ENCODE results near the gene KRTAP10-10. TPM values are rescaled to one million over a fixed set of nuclear protein-coding genes. Genes with fewer than 3 reads are reported as not detected.
"Not testable (repeated sequence)": the region's sequence is repeated elsewhere in the genome, so short reads cannot be mapped to it uniquely, and the experiment has no call there.

KRTAP10-10 gene
- total RNA-seq, 1 donor from 2014 or later = not detected

DNA sequence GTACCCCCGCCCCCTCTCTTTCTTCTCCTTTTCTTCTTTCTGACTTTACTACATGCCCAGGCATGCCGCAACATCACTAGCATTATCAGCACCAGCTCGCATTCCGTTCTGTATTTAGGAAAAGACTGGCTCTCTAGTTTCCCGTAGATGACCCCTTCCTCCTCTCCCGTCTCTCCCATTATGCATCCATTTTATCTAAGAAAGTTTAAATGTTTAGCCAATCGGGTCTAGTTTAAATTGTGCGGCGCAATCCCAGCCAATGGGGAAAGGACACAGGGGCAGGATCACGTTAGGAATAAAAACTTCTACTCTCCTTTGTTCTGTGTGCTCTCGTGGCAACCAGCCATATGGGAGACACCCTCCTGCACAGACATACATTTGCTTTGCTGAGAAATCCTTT, 39.1 kb upstream of the KRTAP10-10 start:
- Mint-ChIP-seq H3K27ac (ENCODE audit: unreplicated experiment) (no peak overlapping the region), H3K36me3 (ENCODE audit: low read depth, unreplicated experiment) (peaks cover 3% of the 10 kb centered on the region), H3K4me3 (ENCODE audit: unreplicated experiment) (no peak overlapping the region), H3K9me3 (ENCODE audit: unreplicated experiment) (peaks cover 18% of the 10 kb centered on the region), H3K27me3 (ENCODE audit: low read depth, unreplicated experiment) (peaks cover 30% of the 10 kb centered on the region), H3K4me1 (ENCODE audit: low read depth, unreplicated experiment) (peaks cover 2% of the 10 kb centered on the region)
- no peak for DNase-seq (ENCODE audit: low read depth)
- Histone ChIP-seq H3K9me3 (ENCODE audit: insufficient read depth, low read depth, low read length) (peaks cover 7% of the 10 kb centered on the region), H4K20me1 (ENCODE audit: insufficient read depth, low read length) (no peaks in the 10 kb centered on the region), H3K4me2 (ENCODE audit: low read length) (no peak overlapping the region), H3K27ac (ENCODE audit: low read depth, low read length) (no peak overlapping the region), H3K36me3 (ENCODE audit: insufficient read depth, low read length) (no peaks in the 10 kb centered on the region), H3K4me3 (ENCODE audit: insufficient read depth, low read depth, low read length) (no peak overlapping the region), H2AFZ (ENCODE audit: low read depth, low read length) (no peak overlapping the region), H3K4me1 (ENCODE audit: insufficient read depth, low read length) (no peaks in the 10 kb centered on the region), H3K79me2 (ENCODE audit: insufficient read depth, low read length) (no peaks in the 10 kb centered on the region), H3K9ac (ENCODE audit: low read length) (no peak overlapping the region), H3K27me3 (ENCODE audit: insufficient read depth, low read length) (no peaks in the 10 kb centered on the region)
- TF ChIP-seq, protein P1, sequence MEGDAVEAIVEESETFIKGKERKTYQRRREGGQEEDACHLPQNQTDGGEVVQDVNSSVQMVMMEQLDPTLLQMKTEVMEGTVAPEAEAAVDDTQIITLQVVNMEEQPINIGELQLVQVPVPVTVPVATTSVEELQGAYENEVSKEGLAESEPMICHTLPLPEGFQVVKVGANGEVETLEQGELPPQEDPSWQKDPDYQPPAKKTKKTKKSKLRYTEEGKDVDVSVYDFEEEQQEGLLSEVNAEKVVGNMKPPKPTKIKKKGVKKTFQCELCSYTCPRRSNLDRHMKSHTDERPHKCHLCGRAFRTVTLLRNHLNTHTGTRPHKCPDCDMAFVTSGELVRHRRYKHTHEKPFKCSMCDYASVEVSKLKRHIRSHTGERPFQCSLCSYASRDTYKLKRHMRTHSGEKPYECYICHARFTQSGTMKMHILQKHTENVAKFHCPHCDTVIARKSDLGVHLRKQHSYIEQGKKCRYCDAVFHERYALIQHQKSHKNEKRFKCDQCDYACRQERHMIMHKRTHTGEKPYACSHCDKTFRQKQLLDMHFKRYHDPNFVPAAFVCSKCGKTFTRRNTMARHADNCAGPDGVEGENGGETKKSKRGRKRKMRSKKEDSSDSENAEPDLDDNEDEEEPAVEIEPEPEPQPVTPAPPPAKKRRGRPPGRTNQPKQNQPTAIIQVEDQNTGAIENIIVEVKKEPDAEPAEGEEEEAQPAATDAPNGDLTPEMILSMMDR (IDR thresholded peaks at IDR 0.05; ENCODE audit: insufficient read depth, low read depth, low read length) = no peak
- no peak for TF ChIP-seq EZH2 (IDR thresholded peaks at IDR 0.05; ENCODE audit: insufficient read depth, low read length)
- no peak for FAIRE-seq

DNA sequence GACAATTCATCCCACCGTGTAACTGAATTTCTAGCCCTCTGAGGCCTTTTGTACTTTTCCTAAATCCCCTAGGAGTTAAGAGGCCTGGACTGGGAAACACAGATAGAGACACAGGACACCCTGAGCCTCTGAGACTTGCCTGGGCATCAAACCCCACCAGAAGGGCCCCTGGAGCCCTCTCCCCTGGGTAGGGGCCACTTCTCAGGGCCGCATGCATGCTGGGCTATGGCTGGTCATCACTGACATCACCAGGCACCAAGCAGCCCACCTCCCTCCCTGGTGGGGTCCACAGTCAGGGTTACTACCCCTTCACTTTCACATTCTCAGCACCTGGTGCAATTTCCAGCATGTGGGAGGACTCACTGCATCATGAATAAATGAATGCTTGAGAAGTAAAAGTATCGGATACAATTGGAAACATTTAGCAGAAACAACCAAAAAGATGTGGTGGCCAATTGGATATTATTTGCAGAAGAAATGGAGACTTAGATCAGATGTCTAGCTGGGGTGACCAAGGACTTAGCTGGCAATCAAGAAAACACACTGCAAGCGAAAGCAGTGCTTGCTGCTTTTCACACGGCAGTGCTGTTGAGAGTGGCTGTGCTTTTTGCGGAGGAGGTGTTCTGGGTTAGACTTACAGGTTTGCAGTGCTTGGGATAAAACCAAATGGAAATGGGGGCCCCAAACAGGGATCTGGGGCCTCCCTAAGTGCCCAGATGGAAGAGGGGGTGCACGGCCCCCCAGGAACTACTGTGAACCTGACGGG, 37.7 kb upstream of the KRTAP10-10 start:
- Histone ChIP-seq H3K27me3 (ENCODE audit: insufficient read depth, low read length) (no peaks in the 10 kb centered on the region), H3K79me2 (ENCODE audit: insufficient read depth, low read length) (no peaks in the 10 kb centered on the region), H3K4me3 (ENCODE audit: insufficient read depth, low read depth, low read length) (no peak overlapping the region), H3K27ac (ENCODE audit: low read depth, low read length) (no peak overlapping the region), H3K9me3 (ENCODE audit: insufficient read depth, low read depth, low read length) (peaks cover 9% of the 10 kb centered on the region), H3K36me3 (ENCODE audit: insufficient read depth, low read length) (no peaks in the 10 kb centered on the region), H3K9ac (ENCODE audit: low read length) (no peak overlapping the region), H2AFZ (ENCODE audit: low read depth, low read length) (no peak overlapping the region), H3K4me1 (ENCODE audit: insufficient read depth, low read length) (no peaks in the 10 kb centered on the region), H3K4me2 (ENCODE audit: low read length) (no peak overlapping the region), H4K20me1 (ENCODE audit: insufficient read depth, low read length) (no peaks in the 10 kb centered on the region)
- peaks cover 3% of the 10 kb centered on the region for H3K36me3 Mint-ChIP-seq (ENCODE audit: low read depth, unreplicated experiment)
- DNase-seq (ENCODE audit: low read depth) (no peak), FAIRE-seq (no peak)
- peaks cover 16% of the 10 kb centered on the region for H3K9me3 Mint-ChIP-seq (ENCODE audit: unreplicated experiment)
- no peaks in the 10 kb centered on the region for H3K4me1 Mint-ChIP-seq (ENCODE audit: low read depth, unreplicated experiment)
- H3K27ac Mint-ChIP-seq (ENCODE audit: unreplicated experiment) = no peak overlapping the region
- H3K27me3 Mint-ChIP-seq (ENCODE audit: low read depth, unreplicated experiment) = peaks cover 31% of the 10 kb centered on the region
- TF ChIP-seq, protein P1 (IDR thresholded peaks at IDR 0.05; ENCODE audit: insufficient read depth, low read depth, low read length) = no peak
- TF ChIP-seq EZH2 (IDR thresholded peaks at IDR 0.05; ENCODE audit: insufficient read depth, low read length) = no peak
- no peak overlapping the region for H3K4me3 Mint-ChIP-seq (ENCODE audit: unreplicated experiment)

DNA sequence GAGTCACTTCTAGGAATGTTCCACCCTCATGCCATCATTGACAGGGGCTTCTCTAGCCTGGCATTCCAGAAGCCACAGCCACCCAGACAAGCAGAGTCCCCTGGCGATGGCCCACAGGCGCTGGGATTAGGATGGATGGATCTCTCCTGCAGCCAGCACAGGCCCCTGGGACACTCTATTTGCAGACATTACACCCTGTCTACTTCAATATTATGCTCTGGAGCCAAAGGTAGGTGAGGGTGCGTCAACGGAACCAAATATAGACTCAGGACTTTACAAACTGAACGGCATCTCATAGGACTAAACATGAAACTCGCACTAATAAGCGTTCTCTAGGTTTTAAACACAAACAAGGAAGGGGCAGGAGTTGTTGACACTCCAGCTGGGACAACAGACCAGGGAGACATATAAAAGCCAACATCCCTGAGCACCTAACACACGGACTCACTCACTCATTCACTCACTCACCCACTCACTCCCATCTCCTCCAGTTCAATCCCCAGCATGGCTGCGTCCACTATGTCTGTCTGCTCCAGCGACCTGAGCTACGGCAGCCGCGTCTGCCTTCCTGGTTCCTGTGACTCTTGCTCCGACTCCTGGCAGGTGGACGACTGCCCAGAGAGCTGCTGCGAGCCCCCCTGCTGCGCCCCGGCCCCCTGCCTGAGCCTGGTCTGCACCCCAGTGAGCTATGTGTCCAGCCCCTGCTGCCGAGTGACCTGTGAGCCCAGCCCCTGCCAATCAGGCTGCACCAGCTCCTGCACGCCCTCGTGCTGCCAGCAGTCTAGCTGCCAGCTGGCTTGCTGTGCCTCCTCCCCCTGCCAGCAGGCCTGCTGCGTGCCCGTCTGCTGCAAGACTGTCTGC, 36.8 kb upstream of the KRTAP10-10 start, which contains the start of gene KRTAP10-7:
Gene KRTAP10-7, plus strand, starts transcription at position 480 of the 861 bp plus-strand sequence. Its CDS starts 25 bp downstream, at position 505.
- H3K4me3 Mint-ChIP-seq (ENCODE audit: unreplicated experiment); H3K4me1 Mint-ChIP-seq (ENCODE audit: low read depth, unreplicated experiment); H3K9ac ChIP-seq (ENCODE audit: low read length); H4K20me1 ChIP-seq (ENCODE audit: insufficient read depth, low read length); H3K4me1 ChIP-seq (ENCODE audit: insufficient read depth, low read length); H3K36me3 ChIP-seq (ENCODE audit: insufficient read depth, low read length); H3K79me2 ChIP-seq (ENCODE audit: insufficient read depth, low read length); H3K36me3 Mint-ChIP-seq (ENCODE audit: low read depth, unreplicated experiment); H3K9me3 ChIP-seq (ENCODE audit: insufficient read depth, low read depth, low read length); H3K27ac ChIP-seq (ENCODE audit: low read depth, low read length); H3K4me3 ChIP-seq (ENCODE audit: insufficient read depth, low read depth, low read length); H3K27me3 ChIP-seq (ENCODE audit: insufficient read depth, low read length); DNase-seq (ENCODE audit: low read depth); H3K27ac Mint-ChIP-seq (ENCODE audit: unreplicated experiment); H2AFZ ChIP-seq (ENCODE audit: low read depth, low read length); FAIRE-seq; H3K4me2 ChIP-seq (ENCODE audit: low read length): not testable (repeated sequence)
- Mint-ChIP-seq H3K9me3 (ENCODE audit: unreplicated experiment) (peaks cover 20% of the 10 kb centered on the region), H3K27me3 (ENCODE audit: low read depth, unreplicated experiment) (peaks cover 33% of the 10 kb centered on the region)

DNA sequence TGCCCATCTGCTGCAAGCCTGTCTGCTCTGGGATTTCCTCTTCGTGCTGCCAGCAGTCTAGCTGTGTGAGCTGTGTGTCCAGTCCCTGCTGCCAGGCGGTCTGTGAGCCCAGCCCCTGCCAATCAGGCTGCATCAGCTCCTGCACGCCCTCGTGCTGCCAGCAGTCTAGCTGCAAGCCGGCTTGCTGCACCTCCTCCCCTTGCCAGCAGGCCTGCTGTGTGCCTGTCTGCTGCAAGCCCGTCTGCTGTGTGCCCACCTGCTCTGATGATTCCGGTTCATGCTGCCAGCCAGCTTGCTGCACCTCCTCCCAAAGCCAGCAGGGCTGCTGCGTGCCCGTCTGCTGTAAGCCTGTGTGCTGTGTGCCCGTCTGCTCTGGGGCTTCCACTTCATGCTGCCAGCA, 36.1 kb upstream of the KRTAP10-10 start:
- H2AFZ ChIP-seq (ENCODE audit: low read depth, low read length); H3K9ac ChIP-seq (ENCODE audit: low read length); H3K27me3 ChIP-seq (ENCODE audit: insufficient read depth, low read length); H3K36me3 Mint-ChIP-seq (ENCODE audit: low read depth, unreplicated experiment); H4K20me1 ChIP-seq (ENCODE audit: insufficient read depth, low read length); H3K36me3 ChIP-seq (ENCODE audit: insufficient read depth, low read length); DNase-seq (ENCODE audit: low read depth); H3K4me1 Mint-ChIP-seq (ENCODE audit: low read depth, unreplicated experiment); H3K4me2 ChIP-seq (ENCODE audit: low read length); H3K27ac Mint-ChIP-seq (ENCODE audit: unreplicated experiment); H3K4me3 Mint-ChIP-seq (ENCODE audit: unreplicated experiment); H3K79me2 ChIP-seq (ENCODE audit: insufficient read depth, low read length); H3K4me3 ChIP-seq (ENCODE audit: insufficient read depth, low read depth, low read length); FAIRE-seq; H3K4me1 ChIP-seq (ENCODE audit: insufficient read depth, low read length); H3K9me3 ChIP-seq (ENCODE audit: insufficient read depth, low read depth, low read length); H3K27ac ChIP-seq (ENCODE audit: low read depth, low read length): not testable (repeated sequence)
- peaks cover 33% of the 10 kb centered on the region for H3K27me3 Mint-ChIP-seq (ENCODE audit: low read depth, unreplicated experiment)
- H3K9me3 Mint-ChIP-seq (ENCODE audit: unreplicated experiment) = peaks cover 20% of the 10 kb centered on the region

All from astrocyte (in vitro differentiated cells and primary cell).